ENCODE data around the gene POLR3A. TPM values are rescaled to one million over a fixed set of nuclear protein-coding genes. Genes with fewer than 3 reads are reported as not detected.

The POLR3A gene
- total RNA-seq, 1 donor from 2014 or later = 41.0 TPM

- no peaks in the 10 kb centered on the region for H3K36me3 Mint-ChIP-seq (ENCODE audit: unreplicated experiment)
- peaks cover 7% of the 10 kb centered on the region for H3K27me3 Mint-ChIP-seq (ENCODE audit: unreplicated experiment)
- peak; percentile 60 for DNase-seq
Observed at GRCh38 chr10:77926566-77927401, 102.5 kb downstream of the POLR3A start, which contains the start of gene DLG5. DLG5 (minus strand) TSS chr10:77926755; CDS start chr10:77926520, 235 bp downstream.

GRCh38 chr10:77925795-77926565 is 103.3 kb downstream of the POLR3A start:
- DNase-seq = peak; percentile 69
- Mint-ChIP-seq H3K27me3 (ENCODE audit: unreplicated experiment) (peaks cover 7% of the 10 kb centered on the region), H3K27ac (ENCODE audit: unreplicated experiment) (no peak overlapping the region), H3K4me1 (ENCODE audit: low read depth, unreplicated experiment) (peaks cover 13% of the 10 kb centered on the region), H3K4me3 (ENCODE audit: unreplicated experiment) (peak overlapping the region; percentile 75), H3K36me3 (ENCODE audit: unreplicated experiment) (no peaks in the 10 kb centered on the region), H3K9me3 (ENCODE audit: unreplicated experiment) (no peaks in the 10 kb centered on the region)
- TF ChIP-seq CTCF (IDR thresholded peaks at IDR 0.05; ENCODE audit: partially characterized antibody, unreplicated experiment) = no peak

More at GRCh38 chr10:77926566-77927401, 102.5 kb downstream of the POLR3A start, which contains the start of gene DLG5:
- H3K9me3 Mint-ChIP-seq (ENCODE audit: unreplicated experiment) = no peaks in the 10 kb centered on the region
- peaks cover 13% of the 10 kb centered on the region for H3K4me1 Mint-ChIP-seq (ENCODE audit: low read depth, unreplicated experiment)
- no peak within 1 kb of the TSS for H3K27ac Mint-ChIP-seq (ENCODE audit: unreplicated experiment)
- TF ChIP-seq CTCF (IDR thresholded peaks at IDR 0.05; ENCODE audit: partially characterized antibody, unreplicated experiment) = peak; percentile 36
- H3K4me3 Mint-ChIP-seq (ENCODE audit: unreplicated experiment) = peak within 1 kb of the TSS; percentile 75

- peaks cover 7% of the 10 kb centered on the region for H3K27me3 Mint-ChIP-seq (ENCODE audit: unreplicated experiment)
- no peaks in the 10 kb centered on the region for H3K36me3 Mint-ChIP-seq (ENCODE audit: unreplicated experiment)
- no peak for TF ChIP-seq CTCF (IDR thresholded peaks at IDR 0.05; ENCODE audit: partially characterized antibody, unreplicated experiment)
- peak overlapping the region; percentile 7 for H3K27ac Mint-ChIP-seq (ENCODE audit: unreplicated experiment)
- peak overlapping the region; percentile 75 for H3K4me3 Mint-ChIP-seq (ENCODE audit: unreplicated experiment)
- no peak for DNase-seq
- H3K9me3 Mint-ChIP-seq (ENCODE audit: unreplicated experiment) = peaks cover 2% of the 10 kb centered on the region
- peaks cover 19% of the 10 kb centered on the region for H3K4me1 Mint-ChIP-seq (ENCODE audit: low read depth, unreplicated experiment)
Observed at GRCh38 chr10:77925410-77925794, 103.9 kb downstream of the POLR3A start.

GRCh38 chr10:77922566-77923179 is 106.6 kb downstream of the POLR3A start:
- Mint-ChIP-seq H3K9me3 (ENCODE audit: unreplicated experiment) (peaks cover 7% of the 10 kb centered on the region), H3K36me3 (ENCODE audit: unreplicated experiment) (no peaks in the 10 kb centered on the region), H3K4me1 (ENCODE audit: low read depth, unreplicated experiment) (peaks cover 25% of the 10 kb centered on the region), H3K4me3 (ENCODE audit: unreplicated experiment) (no peak overlapping the region), H3K27ac (ENCODE audit: unreplicated experiment) (no peak overlapping the region), H3K27me3 (ENCODE audit: unreplicated experiment) (peaks cover 7% of the 10 kb centered on the region)
- no peak for DNase-seq
- TF ChIP-seq CTCF (IDR thresholded peaks at IDR 0.05; ENCODE audit: partially characterized antibody, unreplicated experiment) = no peak

All from glutamatergic neuron (in vitro differentiated cells).